GM18519 (cell line): ENCODE measurements around the gene VPS36.
"Not testable (repeated sequence)": the region's sequence is repeated elsewhere in the genome, so short reads cannot be mapped to it uniquely, and the experiment has no call there.

Experiments used
- ATAC-seq: cut with Tn5 transposase; IDR thresholded peaks from one replicate; pipeline ENCODE4 v1.9.1; 2021; ENCODE audit warnings: mild to moderate bottlenecking, moderate library complexity; ENCODE audit not compliant: unreplicated experiment, low FRiP score

The VPS36 gene, protein sequence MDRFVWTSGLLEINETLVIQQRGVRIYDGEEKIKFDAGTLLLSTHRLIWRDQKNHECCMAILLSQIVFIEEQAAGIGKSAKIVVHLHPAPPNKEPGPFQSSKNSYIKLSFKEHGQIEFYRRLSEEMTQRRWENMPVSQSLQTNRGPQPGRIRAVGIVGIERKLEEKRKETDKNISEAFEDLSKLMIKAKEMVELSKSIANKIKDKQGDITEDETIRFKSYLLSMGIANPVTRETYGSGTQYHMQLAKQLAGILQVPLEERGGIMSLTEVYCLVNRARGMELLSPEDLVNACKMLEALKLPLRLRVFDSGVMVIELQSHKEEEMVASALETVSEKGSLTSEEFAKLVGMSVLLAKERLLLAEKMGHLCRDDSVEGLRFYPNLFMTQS

DNA sequence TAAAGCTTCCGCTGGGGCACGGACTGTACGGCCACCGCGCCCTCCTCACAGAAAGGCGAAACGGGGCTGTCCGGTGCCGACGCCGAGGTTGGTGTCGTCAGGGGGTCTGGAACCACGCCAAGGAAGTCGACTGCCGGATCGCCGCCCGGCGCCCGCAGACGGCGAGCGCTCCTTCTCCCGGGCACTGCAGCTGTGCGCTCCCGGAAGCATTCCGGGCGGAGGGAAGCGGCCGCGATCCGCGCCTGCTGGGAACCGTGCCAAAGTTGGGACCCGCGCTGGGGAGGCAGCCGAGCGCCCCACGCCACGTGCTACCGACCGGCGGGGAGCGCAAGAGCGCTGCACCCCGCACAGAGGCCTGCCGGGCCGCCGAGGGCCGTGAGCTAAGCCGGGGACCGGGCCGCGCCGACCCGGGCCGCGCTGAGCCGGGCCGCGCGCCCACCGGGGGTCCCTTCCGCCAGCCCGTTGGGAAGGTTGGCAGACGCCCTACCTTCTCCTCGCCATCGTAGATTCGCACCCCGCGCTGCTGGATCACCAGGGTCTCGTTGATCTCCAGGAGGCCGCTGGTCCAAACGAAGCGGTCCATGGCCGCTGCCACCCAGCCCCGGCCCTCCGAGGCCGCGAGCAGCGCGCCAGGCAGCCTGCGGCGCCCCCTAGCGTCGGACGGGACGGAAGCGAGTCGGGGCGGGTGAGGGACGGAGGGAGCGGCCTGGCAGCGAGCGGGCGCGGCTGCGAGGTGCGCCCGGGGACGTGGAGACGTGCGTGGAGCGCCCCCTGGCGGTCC, at the start of gene VPS36:
VPS36 (minus strand) TSS at position 623 of the 781 bp plus-strand sequence; CDS start at position 583, 40 bp downstream.
- ATAC-seq: peak; percentile 68

DNA sequence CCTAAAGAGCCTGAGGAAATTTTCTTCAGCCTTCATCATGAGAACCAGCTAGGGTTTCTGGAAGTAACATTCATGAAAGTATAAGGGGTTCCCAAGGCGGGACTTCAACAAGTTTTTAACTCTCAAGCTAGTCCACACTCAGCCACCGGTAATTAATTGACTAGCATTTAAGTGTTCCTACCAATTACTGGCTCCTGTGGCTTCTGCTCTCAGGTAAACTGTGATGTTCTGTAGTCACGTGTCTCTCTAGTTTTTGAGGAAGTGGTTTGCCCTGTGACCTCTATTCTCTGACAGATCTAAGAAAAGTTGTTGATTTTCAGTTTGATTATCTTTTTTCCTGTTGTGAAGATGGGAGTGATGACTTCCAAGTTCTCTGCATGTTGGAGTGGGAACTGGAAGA, 47.5 kb upstream of the VPS36 start:
- ATAC-seq: peak; percentile 60

DNA sequence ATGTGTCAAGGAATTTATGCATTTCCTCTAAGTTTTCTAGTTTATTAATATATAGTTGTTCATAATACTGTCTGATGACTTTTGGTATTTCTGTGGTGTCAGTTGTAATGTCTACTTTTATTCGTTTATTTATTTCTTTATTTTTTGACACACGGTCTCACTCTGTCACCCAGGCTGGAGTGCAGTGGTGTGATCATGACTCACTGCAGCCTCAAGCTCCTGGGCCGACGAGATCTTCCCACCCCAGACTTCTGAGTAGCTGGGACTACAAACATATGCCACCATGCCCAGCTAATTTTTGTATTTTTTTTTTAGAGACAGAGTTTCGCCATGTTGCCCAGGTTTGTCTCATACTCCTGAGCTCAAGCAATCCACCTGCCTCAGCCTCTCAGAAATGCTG, 43.8 kb upstream of the VPS36 start:
- ATAC-seq: not testable (repeated sequence)

DNA sequence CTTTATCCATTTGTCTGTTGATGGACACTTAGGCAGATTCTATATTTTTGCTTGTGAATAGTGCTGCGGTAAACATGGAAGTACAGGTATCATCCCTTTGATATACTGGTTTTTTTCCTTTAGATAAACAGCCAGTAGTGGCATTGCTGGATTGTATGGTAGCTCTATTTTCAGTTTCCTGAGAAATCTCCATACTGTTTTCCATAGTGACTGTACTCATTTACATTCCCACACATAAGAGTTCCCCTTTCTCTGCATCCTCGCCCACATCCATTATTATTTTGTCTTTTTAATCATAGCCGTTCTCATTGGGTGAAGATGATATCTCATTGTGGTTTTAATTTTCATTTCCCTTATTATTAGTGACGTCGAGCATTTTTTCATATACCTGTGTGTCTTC, 40.6 kb upstream of the VPS36 start:
- ATAC-seq: not testable (repeated sequence)

DNA sequence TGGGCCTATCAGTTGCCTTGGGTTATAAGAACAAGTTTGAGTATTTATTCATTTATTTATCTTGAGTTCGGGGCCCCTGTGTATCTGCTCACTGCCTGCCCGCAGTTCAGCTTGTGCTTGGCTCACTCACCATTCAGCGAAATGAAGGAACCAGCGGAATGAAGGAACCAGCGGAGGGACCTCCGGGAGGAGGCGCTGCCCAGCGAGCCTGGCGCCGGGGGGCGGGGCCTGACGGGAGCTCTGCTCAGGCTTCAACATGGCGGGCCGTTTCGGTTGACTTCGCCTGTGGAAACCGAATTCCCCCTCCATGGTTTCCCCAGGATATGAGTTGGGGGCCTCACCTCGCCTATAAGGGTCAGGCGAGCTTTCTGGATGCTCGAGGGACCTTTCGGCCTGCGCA, 38.3 kb upstream of the VPS36 start:
- ATAC-seq: not testable (repeated sequence)

DNA sequence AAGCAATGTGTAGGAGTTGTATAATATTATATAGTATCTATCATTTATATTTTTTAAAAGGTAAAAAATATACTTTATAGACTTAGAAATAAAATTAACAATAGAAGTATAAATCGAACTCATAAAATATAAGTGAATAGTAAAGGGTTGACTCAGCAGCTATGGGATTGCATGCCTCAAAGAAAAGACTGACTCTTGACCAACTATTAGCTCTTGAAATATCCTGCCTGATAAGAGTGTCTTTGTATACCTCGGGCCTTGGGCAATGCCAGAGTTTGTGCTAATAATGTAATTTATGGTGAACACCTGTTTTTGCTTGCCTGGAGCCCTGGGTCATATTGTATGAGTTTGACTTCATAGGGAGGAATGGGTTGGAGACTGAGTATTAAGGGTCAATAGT, 36.6 kb upstream of the VPS36 start:
- ATAC-seq: not testable (repeated sequence)

DNA sequence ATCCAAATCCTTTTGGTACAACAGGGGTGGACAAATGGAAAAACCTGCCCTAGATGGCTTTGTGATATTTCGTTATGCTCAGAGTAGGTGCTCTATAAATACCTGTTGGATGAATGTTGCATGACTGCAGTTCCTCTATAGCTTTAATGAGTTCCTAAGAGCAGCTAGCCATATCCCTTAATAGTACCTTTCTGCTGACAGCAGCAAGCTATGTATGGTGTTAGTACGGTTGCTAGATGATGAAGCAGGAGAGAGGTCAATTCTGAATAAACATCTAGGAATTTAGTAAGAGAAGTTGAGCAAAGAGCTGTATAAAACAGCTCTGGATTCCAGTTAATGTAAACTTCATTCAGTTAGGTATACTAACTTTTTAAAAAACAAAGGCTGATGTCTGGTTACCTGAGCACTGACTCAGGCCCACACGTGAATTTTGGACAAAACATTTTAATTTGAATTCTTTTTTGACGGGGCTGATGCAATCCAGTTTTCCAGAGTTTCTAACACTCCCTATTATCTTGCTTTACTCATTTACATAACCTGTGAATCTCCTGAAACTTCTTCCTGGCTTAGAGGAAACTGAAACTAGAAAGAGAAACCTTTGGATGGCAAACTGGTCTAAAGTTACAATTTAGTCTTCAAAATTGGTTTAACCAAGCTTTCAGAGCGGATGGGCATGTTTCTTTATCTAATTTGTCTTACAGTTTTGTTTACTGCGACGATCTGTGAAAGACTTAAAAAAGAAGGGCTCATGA, 30.4 kb upstream of the VPS36 start:
- not testable (repeated sequence) for ATAC-seq

DNA sequence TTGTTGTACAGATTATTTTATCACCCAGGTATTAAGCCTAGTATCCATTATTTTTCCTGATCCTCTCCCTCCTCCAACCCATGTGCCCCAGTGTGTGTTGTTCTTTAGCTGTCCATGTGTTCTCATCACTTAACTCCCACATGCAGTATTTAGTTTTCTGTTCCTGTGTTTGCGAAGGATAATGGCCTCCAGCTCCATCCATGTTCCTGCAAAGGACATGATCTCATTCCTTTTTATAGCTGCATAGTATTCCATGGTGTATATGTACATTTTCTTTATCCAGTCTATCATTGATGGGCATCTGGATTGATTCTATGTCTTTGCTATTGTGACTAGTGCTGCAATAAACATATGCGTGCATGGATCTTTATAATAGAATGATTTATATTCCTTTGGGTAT, 18.1 kb upstream of the VPS36 start:
- not testable (repeated sequence) for ATAC-seq

DNA sequence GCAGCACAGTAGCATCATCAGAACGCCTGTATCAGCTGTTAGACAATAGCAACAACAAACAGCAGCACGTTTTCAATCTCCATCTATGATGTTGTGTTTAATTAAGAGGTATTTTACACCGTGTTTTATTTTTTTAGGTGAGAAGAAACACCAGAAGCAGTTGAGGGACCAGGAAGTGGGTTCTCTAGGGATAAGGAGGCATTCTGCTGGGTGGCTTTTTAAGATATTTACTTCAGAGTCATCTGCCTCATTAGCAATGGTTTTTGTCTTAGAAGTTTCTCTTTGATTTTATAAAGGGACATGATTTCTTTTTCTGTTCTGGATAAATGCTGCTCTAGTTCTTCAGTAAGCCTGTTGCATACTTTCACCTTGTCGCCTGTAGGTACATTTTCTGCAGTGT, 13.1 kb upstream of the VPS36 start:
- no peak for ATAC-seq

DNA sequence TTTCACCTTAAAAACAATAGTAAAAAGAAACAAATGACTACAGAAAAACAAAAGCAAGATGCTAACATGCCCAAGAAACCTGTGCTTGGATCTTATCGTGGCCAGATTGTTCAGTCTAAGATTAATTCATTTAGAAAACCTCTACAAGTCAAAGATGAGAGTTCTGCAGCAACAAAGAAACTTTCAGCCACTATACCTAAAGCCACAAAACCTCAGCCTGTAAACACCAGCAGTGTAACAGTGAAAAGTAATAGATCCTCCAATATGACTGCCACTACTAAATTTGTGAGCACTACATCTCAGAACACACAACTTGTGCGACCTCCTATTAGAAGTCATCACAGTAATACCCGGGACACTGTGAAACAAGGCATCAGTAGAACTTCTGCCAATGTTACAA, 10.8 kb upstream of the VPS36 start:
- ATAC-seq: no peak

DNA sequence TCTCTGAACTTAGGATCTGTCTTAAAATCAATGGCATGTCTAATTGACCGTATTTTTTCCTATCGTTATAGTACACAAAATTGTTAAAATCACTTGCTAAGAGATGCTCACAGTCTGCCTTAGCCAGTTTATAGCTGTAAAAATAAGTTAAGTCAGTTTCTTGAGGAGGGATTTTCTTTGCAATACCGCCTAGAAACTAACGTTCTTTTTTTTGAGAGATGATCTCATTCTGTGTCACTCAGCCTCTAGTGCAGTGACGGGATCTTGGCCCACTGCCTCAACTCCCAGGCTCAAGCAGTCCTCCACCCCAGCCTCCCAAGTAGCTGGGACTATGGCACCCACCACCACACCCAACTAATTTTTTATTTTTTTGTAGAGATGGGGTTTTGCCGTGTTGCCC, 9.2 kb upstream of the VPS36 start:
- ATAC-seq: no peak

DNA sequence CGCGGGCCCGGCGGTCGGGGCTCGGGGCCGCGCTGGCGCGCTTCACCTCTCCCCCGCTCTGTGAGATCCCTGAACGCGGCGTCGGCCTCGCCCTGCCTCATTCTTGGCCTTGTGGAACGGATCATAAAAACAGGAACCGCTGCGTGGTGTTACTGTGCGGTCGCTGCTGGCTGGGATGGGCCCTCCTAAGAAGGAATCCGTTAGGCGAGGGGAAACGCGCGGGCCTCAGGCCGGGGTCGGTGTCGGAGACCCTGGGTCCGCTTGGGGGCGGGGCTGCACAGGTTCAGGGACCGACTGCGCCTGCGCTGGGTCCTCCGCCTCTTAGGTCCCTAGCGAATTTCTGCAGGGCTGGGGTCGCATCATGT, 5.2 kb upstream of the VPS36 start:
- no peak for ATAC-seq

DNA sequence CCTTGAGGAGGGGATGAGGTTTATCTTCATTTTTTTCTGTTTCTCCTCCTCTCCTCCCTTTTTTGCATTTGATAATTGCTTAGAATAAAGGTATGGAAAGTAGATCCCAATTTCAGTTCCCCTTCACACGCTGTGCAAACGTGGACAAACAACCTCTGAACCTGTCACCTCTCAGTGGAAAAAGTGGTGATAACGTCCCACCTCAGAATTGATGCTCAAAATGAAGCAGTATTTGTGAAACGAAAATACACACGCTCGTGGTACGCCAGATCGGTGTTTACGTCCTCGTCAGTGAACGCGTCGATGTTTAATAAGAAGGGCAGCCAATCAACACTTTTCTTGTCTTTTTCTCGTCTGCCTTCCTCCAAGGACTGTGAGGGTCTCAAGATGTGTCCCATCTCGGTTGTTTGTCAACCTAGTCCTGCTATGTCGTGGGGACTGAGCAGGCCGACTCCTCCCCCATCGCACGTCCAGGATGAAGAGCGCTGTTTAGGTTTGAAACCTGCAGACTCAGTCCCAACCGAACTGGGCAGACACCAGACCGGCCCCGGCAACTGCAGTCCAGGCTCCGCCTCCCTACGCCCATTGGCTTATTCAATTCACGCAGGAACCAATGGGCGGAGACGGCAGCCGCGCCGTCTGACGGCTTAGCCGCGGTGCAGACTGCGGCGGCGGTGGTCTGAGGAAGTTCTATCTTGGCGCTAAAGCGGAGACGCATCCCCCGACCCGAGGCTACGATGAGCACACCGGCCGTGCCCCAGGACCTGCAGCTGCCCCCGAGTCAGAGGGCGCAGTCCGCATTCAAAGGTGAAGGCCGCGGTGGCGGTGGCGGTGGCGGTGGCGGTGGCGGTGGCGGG, 4.6 kb upstream of the VPS36 start, which contains the start of gene CKAP2:
CKAP2 (plus strand) TSS at position 659 of the 857 bp plus-strand sequence; CDS start at position 738, 79 bp downstream.
- peak; percentile 57 for ATAC-seq

DNA sequence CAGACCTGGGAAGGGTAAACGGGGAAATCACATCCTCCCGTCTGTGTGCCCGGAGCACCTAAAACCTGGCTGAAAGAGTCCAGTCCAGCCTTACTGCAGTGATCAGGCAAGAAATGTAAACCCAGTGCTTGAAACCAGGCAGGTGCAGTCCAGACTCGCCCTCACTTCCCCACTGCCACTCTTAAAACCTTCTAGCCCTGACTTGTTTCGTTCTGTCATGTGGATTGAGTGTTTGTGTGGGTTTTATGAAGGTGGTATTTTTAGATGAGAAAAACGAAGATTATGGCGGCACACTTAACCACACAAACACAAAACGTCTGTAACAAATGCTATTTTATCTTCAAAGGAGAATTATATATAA, 4.0 kb upstream of the VPS36 start:
- ATAC-seq: peak; percentile 32

DNA sequence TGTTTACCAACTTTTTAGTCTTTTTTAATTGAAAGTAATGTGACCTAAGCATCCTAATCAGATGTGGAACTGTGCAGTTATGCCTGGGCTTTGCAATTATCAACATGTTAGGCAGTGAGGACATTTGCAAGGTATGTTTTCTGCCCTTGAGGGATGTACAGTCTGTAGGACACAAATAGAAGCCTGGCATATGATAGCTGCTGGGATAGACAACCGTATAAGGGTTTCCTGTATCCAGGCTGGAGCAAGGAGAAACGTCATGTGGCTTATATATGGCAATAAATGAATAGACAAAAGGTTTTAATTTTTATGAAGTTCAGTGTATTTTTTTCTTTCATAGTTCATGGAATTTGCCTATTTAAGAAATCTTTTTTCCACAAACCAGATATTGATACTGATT, 2.0 kb upstream of the VPS36 start:
- ATAC-seq: no peak

DNA sequence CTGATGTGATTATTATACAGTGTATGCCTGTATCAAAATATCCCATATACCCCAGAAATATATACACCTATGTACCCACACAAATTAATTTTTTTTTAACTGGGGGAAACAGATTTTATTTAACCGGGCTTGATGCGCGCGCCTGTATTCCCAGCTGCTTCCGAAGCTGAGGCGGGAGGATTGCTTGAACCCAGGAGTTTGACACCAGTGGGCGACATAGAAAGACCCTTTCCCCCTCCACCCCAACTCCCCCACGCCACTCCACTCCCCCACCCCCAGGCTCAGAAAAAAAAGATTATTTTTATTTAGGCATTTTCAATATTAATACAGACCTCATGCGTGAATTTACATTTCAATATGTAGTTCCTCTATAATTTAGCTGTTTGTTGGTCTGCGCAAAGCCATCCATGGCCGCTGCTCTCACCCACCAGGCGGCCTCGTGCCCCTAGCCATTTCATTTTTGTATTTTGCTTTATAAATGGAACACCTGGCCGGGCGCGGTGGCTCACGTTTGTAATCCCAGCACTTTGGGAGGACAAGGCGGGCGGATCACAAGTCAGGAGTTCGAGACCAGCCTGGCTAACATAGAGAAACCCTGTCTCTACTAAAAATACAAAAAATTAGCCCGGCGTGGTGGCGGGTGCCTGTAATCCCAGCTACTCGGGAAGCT, 836 bp upstream of the VPS36 start:
- ATAC-seq: no peak

DNA sequence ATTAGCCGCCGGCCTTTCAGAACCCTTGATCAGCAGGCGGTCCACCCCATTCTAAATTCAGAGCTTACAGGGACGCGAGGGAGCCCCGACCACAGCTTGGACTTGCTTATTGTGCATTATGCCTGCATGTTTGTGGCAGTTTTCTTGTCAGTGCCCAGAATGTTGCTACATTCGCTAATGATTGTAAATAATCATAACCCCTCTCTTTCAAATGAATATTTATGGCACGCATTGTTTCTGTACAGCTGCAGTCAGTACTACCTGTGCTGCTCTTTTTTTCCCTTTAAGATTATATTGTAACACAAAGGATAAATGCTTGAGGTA, 321 bp upstream of the VPS36 start:
- ATAC-seq: no peak

DNA sequence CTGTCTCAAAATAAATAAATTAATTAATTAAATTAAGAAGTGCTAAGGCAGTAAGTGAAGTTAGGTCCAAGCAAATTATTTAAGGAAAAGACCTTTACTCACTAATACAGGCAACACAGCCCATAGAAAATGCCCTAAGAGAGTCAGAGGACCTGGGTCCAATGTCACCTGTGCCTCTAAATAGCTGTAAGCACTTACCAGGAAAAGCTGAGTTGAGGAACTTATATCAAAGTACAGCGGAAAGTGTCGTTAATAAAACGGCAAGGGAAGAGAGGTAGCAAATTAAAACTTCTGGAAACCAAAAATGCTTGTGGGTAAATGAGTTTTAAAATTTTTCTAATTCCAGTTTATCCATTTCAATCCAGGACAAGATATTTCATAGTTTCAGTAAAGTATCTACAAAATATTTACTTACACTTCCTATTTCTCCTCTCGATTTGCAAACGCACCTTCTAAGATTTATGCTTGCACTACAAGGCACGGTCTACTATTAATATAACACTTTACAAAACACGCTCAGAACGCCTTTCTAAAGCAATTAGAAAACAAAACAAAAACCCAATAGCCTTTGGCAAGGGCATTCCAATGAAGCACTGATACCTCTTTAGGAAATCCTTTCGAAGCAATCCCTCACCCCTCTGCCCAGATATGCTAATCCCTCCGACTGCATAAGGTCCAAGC, 963 bp downstream of the VPS36 start:
- ATAC-seq: no peak

DNA sequence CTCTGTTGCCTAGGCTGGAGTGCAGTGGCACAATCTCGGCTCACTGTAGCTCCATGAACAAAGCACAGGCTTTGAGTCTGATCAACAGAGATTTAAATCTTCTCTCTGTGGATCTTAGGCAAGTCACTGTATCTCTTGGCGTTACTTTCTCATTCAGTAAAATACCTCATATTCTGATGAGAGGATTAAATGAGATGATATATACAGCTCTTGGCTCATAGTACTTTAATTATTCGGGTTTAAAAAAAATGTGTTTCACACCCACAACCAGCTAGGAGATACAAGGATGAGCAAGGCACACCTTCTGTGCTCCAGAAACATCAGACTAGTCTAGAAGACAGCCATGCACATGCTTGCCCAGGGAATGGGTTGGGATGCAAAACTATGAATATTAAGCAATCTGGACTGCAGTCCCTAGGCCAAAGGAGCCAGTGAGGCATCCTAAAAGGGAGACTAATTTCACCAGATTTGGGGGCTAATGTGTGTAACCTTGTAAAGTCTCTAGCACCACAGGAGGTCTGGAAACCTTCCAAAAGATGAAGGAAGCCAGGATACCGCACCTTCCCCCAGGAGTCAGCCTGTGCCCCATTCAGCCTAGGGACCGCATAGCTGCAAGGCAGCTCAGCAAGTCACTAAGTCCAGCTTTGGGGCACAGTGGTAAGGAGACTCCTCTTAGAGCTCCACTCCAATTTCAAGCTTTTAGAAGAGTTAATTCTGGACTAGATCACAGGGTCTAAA, 2.5 kb downstream of the VPS36 start:
- ATAC-seq: no peak
